GM21723 (cell line): ENCODE measurements around the gene SRP54.
A peak's percentile ranks its signal among the peaks of the same experiment; 100 is the strongest.
"Not testable (repeated sequence)": the region's sequence is repeated elsewhere in the genome, so short reads cannot be mapped to it uniquely, and the experiment has no call there.

Experiments used
- ATAC-seq: cut with Tn5 transposase; IDR thresholded peaks from one replicate; pipeline ENCODE4 v1.9.1; 2021; ENCODE audit warnings: mild to moderate bottlenecking, moderate library complexity; ENCODE audit not compliant: unreplicated experiment

Gene SRP54

DNA sequence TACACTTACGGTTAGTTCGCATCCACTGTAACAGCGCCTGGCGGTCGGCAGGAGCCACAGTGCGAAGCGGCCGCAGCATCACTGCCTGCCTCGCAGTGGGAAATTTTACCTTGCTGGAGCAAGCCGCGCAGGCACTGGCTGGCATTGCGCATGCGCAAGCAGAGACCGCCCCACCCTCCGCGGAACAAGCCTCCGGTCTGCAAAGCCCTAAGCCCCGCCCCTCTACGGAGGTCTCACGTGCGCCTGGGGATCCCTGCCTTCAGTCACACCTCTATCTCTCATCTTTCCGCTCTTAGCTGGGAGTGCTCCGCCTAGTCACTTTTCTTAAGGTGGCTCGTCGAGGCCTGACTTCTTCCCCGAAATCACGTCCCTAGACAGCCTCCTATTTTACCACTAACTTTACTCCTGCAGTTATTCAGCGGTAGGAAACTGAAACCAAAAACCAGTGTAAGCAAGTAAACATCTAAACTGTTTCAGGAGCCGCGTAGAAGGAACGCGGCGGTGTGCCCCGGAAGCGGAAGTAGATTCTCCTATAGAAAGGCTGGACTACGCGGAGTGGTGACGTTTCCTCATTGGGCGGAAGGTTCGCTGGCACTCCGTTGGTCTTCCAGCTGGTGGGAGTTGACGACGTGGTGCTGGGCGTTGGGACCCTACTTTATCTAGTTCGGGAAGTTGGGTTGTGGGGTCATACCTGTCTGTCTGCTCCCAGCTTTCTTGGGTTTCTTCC, at the start of gene SRP54:
TSS of gene SRP54 (plus strand) at position 572 of the 727 bp plus-strand sequence. CDS start 13,718 bp downstream, outside the sequence.
- ATAC-seq, result peak; percentile 88

DNA sequence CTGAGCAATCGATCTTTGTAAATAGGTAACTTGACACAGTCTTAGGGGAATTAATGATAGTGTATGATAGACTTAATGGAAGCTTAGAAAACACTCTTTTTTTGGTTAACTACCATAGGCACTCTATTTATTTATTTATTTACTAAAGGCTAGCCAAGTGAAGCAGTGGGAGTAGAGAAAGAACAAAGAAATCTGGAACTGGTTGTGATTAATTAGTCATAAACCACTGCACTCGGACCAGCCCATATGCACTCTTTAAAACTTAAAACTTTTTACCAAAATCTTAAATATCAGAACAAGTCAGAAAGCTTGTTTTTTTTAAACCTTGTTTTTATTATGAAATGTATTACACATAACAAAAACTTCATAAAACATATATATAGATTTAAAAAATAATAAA, 49.5 kb upstream of the SRP54 start:
- no peak for ATAC-seq

DNA sequence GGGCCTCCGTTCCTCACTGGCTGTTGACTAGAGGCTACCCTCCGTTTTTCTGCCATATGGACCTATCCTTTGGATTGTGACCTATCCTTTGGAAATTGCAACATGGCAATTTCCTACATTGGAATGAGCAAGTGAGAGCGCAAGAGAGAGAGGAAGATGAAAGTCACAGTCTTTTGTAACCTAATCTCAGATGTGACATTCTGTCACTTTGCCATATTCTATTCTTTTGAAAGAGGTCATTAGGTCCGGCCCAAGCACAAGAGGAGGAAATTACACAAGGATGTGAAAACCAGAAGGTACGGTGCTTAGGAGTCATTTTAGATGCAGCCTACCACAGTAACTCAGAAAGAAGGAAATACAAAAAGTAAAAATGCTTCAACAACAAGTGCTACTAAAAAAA, 47.3 kb upstream of the SRP54 start:
- no peak for ATAC-seq

DNA sequence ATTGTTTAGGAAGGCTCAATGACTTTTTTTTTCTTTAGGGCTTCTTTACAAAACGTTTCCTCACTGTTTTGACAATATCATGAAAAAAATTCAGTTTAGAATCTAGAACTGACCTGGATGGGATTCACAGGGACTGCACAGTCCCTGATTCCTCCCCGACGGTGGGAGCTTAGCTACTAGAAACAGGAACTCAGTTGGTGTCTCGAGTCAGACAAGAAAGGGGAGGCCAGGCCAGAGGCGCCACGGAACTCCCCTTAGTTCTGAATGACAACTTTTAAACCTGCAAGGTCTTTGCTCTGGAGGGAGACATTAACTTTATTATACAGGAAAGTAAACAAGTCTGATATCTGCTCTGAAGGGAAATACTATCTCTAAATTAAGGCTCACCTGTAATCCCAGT, 45.4 kb upstream of the SRP54 start:
- ATAC-seq, result no peak

DNA sequence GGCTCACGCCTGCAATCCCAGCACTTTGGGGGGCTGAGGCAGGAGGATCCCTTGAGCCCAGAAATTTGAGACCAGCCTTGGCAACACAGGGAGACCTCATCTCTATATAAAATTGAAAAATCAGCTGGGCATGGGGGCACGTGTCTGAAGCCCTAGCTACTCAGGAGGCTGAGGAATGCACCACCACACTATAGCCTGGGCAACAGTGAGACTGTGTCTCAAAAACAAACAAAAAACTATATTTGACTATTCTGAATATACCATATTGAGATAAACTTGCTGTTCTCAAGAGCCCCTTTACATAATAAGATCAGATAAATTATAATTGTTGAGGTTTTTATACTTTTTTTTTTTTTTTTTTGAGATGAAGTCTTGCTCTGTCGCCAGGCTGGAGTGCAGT, 44.9 kb upstream of the SRP54 start:
- ATAC-seq, result no peak

DNA sequence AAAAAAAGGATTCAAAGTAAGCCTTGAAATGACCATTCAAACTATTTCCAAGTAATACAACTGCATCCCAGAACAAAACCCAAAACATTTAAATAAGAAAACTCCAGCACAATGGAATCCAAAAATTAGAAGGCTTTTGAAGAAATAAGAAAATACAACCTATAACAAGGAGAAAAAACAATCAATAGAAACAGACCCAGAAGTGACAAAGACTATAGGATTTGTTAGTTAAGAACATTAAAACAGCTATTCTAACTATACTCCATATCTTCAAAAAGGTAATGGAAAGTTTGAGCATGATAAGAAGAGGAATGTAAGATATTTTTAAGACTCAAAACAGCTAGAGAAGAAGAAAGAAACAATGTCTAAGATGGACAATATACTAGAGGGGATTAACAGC, 39.3 kb upstream of the SRP54 start:
- no peak for ATAC-seq

DNA sequence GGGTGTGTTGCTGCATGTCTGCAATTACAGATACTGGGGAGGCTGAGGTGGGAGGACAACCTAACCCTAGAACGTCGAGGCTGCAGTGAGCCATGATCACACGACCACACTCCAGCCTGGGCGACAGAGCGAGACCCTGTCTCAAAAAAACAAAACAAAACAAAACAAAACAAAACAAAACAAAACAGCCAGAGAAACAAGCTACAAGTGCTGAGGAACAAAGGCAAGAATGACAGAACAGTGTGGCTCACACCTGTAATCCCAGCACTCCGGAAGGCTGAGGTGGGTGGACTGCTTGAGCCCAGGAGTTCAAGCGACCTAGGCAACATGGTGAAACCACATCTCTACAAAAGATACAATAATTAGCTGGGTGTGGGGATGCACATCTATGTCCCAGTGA, 38.0 kb upstream of the SRP54 start:
- no peak for ATAC-seq

DNA sequence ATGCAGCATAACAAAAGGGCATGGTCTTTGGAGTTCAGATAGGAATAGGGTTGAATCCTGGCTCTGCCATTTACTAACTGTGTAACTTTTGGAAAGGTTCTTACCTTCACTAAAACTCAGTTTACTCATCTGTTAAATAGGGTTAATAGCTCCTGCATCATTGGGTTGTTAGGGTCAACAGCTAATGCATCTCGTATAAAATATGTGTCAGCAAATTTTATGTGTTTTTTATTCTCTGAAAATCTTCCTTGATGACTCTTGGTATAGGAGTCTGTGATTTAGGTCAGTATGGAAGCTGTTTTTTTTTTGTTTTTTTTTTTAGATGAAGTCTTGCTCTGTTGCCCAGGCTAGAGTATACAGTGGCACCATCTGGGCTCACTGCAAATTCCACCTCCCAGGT, 36.1 kb upstream of the SRP54 start:
- no peak for ATAC-seq

DNA sequence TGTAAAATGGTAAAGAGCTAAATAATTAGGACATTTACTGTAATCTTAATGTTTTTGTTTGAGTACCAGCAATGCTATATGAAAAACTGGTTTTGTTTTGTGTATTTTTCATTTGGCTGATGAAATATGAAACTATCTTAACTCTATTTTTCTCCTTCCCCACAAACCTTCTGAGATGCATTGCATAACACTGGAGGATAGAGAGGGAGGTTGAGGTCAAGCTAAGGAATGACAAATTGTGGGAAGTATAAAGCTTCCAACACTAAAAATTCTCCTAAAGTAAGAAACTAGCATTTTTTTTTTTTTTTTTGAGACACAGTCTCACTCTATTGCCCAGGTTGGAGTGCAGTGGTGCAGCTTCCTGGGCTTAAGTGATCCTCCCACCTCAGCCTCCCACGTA, 31.5 kb upstream of the SRP54 start:
- no peak for ATAC-seq

DNA sequence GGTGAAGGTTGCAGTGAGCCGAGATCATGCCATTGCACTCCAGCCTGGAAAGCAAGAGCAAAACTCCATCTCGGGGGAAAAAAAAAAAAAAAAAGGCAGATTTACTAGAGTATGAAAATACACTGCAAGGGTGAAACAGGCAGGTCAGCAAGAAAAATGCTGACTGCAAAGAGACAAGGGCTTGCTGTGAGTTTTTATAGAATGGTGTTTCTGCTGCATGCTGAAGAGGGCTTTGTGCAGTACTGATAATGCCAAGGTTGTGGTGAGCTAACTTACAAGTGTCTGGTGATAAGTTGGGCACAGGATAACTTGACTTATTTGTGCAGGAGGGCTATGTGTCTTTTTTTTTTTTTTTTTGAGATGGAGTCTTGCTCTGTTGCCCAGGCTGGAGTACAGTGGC, 25.9 kb upstream of the SRP54 start:
- no peak for ATAC-seq

DNA sequence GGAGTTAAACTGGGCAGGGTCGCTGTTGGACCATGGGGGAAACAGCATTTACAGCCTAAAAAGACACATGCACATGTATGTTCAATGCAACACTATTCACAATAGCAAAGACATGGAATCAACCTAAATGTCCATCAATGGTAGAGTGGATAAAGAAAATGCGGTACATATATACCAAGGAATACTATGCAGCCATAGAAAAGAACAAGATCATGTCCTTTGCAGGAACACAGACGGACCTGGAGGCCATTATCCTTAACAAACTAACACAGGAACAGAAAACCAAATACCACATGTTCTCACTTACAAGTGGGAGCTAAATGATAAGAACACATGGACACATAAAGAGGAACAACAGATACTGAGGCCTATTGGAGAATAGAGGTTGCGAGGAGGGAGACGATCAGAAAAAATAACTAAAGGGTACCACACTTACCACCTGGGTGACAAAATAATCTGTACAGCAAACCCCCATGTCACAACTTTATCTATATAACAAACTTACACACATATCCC, 25.0 kb upstream of the SRP54 start:
- ATAC-seq, result no peak

DNA sequence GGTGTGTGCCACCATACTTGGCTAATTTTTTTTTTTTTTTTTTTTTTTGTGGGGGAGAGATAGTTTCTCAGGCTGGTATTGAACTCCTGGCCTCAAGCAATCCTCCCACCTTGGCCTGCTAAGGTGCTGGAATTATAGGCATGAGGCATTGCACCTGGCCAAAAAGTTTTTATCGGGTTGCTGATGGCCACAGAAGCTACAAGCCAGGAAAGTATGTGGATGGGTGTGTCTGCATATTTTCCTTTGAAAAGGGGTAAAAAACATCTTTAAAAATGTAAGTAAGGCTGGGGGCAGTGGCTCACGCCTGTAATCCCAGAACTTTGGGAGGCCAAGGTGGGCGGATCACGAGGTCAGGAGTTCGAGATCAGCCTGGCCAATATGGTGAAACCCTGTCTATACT, 20.7 kb upstream of the SRP54 start:
- ATAC-seq, result not testable (repeated sequence)

DNA sequence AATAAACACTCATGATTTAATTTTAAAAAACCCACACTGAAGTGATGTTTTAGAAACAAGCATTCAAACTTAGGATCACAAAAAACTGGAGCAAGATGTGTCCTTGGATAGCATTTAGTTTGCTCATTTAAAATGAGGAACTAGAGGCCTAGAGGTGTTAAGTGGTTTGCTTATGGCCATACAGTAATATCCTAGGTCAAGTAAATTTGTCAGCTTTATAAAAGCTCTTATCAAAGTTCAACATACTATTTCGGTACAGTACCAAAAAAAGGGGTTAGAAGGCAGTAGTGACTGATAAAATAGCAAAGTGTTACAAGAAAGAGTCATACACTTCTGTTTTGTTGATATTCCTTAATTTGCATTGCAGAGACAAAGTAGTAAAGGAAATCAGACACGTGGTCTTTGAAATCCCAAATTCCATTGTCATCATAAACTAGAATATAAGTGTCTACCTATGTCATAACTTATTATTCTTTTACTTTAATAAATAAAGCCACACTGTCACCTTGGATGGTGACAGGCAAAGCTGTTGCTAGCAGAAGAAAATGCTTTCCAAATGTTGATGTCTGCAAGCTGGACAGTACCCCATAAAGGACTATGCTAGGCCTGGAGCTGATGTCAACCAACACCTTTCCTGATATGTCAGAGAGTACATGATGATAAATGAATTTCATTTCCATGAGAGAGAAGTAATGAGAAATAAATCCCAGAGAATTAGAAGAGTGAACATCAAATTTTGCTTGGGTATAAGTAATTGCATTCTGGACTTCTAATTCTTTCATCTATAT, 17.6 kb upstream of the SRP54 start:
- no peak for ATAC-seq

DNA sequence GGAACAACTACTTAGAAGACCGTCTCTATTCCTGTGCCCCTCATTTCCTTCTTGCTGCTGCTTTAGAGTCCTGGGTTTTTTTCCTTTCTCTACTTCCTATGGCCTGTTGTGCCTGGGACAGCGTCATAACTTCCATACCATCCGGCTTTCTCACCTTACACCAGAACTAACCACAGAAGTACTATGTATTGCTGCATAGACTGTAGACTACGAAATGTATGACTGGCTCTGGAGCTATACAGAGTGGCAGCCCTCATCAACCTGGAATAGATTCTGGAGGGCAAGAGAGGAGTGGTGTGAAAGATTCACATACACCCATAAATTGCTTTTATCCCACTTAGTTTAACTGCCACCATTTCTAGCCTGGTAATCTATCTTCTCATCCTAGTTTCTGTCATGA, 16.9 kb upstream of the SRP54 start:
- no peak for ATAC-seq

DNA sequence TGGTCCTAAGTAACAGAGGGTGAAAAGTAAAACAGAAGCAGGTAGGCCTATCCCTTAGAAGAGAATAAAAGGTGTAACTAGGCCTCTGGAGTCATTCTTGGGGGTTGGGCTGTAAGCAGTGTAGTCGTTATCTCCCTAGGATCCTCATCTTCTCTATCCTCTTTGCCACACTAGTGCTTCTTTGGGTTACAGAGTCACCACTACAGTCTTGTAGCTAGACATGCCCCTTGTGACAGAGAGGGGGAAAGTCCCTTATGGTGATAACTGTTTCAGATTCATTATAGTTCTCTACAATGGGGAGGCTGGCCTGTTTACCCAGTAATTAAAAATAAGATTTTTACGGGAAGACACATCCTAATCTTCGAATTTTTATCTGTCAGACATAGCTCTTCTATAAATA, 16.4 kb upstream of the SRP54 start:
- ATAC-seq, result peak; percentile 96

DNA sequence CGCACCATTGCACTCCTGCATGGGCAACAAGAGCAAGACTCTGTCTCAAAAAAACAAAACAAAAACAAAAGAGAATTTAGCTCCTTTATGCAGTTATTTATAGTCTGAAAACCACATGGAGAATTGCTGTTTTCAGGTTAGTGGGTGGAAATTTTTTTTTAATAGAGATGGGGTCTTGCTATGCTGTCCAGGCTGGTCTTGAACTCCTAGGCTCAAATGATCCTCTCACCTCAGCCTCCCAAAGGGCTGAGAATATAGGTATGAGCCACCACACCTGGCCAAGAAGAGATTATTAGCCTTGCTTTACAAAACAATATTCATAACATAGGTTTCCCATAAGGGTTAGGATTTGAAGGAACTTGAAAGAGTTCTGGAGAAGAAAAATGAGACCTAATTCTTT, 12.1 kb upstream of the SRP54 start:
- ATAC-seq, result no peak

DNA sequence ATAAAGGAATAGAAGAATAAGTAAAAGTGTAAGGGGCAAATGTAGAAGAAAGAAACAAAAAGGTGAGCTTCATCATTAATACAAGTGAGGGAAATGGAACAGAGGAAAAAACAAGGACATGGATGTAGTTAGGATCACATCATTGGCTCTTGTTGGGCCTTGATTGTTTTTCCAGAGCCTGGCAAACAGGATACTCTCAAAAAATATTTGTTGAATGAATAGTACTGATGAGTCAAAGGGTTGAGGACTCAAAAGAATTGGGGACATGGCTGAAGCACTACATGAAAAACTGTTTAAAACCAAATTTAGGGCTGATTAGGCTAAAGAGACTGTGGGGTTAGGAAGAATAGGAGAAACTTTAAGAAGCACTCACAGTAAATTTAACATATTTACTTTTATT, 11.4 kb upstream of the SRP54 start:
- no peak for ATAC-seq

DNA sequence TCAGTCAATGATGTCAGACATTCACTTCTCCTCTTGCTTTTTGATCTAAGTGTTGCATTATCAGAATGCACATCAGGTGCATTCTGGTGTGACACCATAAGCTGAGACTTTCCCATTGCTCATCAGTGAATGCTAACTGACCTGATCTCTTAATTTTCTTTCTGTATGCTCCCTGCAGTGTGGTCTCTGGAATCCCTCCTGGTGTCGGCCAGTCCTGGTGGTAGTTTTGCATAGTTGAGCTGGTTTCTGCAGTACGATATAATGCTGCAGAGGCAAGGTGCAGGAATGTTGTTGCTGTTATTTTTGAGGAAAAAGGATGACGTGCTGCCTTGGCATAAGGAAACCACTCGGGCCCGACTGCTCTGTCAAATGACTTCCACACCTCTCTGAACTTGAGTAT, 11.0 kb upstream of the SRP54 start:
- no peak for ATAC-seq

DNA sequence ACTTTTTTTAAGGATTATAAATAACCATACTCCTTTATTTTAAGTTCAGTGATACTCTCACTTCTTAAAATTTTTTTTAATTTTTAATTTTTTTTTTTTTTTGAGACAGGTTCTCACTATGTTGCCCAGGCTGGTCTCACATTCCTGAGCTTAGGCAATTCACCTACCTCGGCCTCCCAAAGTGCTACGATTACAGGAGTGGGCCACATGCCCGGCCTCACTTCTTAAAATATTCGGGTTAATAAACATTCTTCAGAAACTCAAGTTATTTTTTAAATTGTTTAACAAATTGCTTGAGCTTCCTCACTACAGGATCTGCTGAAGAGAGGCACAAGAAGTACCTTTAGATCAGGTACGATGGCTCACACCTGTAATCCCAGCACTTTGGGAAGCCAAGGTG, 4.3 kb upstream of the SRP54 start:
- ATAC-seq, result no peak

DNA sequence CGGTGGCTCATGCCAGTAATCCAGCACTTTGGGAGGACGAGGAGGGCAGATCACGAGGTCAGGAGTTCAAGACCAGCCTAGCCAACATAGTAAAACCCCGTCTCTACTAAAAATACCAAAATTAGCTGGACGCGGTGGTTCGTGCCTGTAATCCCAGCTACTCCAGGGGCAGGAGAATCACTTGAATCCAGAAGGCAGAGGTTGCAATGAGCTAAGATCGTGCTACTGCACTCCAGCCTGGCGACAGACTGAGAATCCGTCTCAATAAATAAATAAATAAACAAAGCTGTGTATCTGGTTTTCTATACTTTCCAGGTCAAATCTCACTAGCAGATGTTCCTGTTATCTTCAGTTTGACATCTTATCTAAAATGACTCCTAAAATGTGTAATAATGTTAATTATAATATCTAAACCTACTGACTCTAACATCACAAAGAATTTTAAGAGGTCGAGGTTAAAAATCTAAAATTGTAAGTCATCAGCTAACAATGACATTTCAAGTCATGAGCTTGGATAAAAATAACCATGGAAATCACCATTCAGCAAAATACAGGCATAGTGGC, 2.4 kb upstream of the SRP54 start:
- ATAC-seq, result no peak

DNA sequence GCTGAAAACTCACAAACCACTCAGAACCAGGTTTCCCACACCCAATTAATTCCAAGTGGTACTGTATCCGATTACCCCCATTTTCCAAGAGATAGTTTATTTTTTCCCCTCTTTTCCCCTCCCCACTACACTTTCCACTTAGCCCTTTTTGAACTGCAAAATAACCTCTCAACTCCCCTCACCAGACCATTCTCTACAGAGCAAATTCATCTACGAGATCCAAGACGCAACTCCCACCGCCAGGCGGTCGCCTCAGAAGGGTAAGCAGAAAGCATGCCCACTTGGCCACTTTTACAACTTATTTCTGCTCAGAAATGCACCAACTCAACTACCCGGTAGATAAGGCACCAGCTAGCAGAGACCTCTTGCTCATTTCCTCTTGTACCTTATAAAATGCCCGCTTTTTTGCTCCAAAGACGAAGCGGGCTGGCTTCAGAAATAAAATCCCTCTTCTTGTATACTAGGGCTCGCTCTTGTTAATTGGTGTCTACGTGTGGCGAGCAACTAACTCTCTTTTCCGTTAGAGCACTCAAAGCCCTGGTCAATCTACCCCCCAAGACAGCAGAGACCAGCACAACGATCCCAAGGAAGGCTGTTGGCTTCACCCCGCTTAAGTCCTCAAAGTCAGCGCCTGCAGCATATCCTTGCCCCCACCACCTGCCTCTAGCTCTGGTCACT, 910 bp upstream of the SRP54 start:
- peak; percentile 5 for ATAC-seq
